ENCODE data around the gene SGTB. TPM values are rescaled to one million over a fixed set of nuclear protein-coding genes. Genes with fewer than 3 reads are reported as not detected.
"Not testable (repeated sequence)": the region's sequence is repeated elsewhere in the genome, so short reads cannot be mapped to it uniquely, and the experiment has no call there.

SGTB gene
- total RNA-seq, 1 donor from 2014 or later = 13.0 TPM

GRCh38 chr5:65734921-65735320, 13.0 kb upstream of the SGTB start:
- DNase-seq (ENCODE audit: low spot score) = no peak

GRCh38 chr5:65734196-65734775, 12.4 kb upstream of the SGTB start:
- DNase-seq (ENCODE audit: low spot score) = not testable (repeated sequence)

GRCh38 chr5:65732046-65732445, 10.1 kb upstream of the SGTB start:
- not testable (repeated sequence) for DNase-seq (ENCODE audit: low spot score)

GRCh38 chr5:65730910-65731309, 9.0 kb upstream of the SGTB start:
- DNase-seq (ENCODE audit: low spot score) = no peak

GRCh38 chr5:65728218-65728617, 6.3 kb upstream of the SGTB start:
- no peak for DNase-seq (ENCODE audit: low spot score)

- DNase-seq (ENCODE audit: low spot score) = no peak
Measured at GRCh38 chr5:65727491-65728156, 5.7 kb upstream of the SGTB start.

- no peak for DNase-seq (ENCODE audit: low spot score)
Measured at GRCh38 chr5:65722575-65723403, 880 bp upstream of the SGTB start.

GRCh38 chr5:65721050-65721719, 724 bp downstream of the SGTB start:
- DNase-seq (ENCODE audit: low spot score) = no peak

- no peak for DNase-seq (ENCODE audit: low spot score)
Measured at GRCh38 chr5:65718576-65719310, 3.2 kb downstream of the SGTB start.

GRCh38 chr5:65708145-65708544, 13.8 kb downstream of the SGTB start:
- no peak for DNase-seq (ENCODE audit: low spot score)

GRCh38 chr5:65707663-65708062, 14.2 kb downstream of the SGTB start:
- DNase-seq (ENCODE audit: low spot score) = no peak

- DNase-seq (ENCODE audit: low spot score) = no peak
Measured at GRCh38 chr5:65704621-65705239, 17.2 kb downstream of the SGTB start.

GRCh38 chr5:65702036-65702435, 19.9 kb downstream of the SGTB start:
- no peak for DNase-seq (ENCODE audit: low spot score)

GRCh38 chr5:65699338-65699737, 22.6 kb downstream of the SGTB start:
- no peak for DNase-seq (ENCODE audit: low spot score)

GRCh38 chr5:65696892-65697291, 25.0 kb downstream of the SGTB start:
- no peak for DNase-seq (ENCODE audit: low spot score)

GRCh38 chr5:65695896-65696295, 26.0 kb downstream of the SGTB start:
- no peak for DNase-seq (ENCODE audit: low spot score)

- no peak for DNase-seq (ENCODE audit: low spot score)
Measured at GRCh38 chr5:65695162-65695755, 26.6 kb downstream of the SGTB start.

GRCh38 chr5:65693121-65693520, 28.8 kb downstream of the SGTB start:
- DNase-seq (ENCODE audit: low spot score) = no peak

GRCh38 chr5:65682148-65682547, 39.8 kb downstream of the SGTB start:
- DNase-seq (ENCODE audit: low spot score) = no peak

- not testable (repeated sequence) for DNase-seq (ENCODE audit: low spot score)
Measured at GRCh38 chr5:65676056-65676455, 45.9 kb downstream of the SGTB start.
